Kidney epithelial cell (primary cell): ENCODE results near the gene PTPRB. TPM values are rescaled to one million over a fixed set of nuclear protein-coding genes. Genes with fewer than 3 reads are reported as not detected.

Experiments used
- DNase-seq: peaks from one replicate; pipeline ENCODE4 v3.0.0-alpha.2; 2010; ENCODE audit warnings: low read depth
- H3K27me3 ChIP-seq: 2 replicates; pipeline ENCODE4 v1.6.0; 2011; ENCODE audit warnings: low read length; ENCODE audit not compliant: control insufficient read depth, insufficient read depth
- H3K36me3 ChIP-seq: 2 replicates; pipeline ENCODE4 v1.5.1; 2011; ENCODE audit warnings: low read length; ENCODE audit not compliant: control insufficient read depth, insufficient read depth
- H3K4me3 ChIP-seq: 2 replicates; pipeline ENCODE4 v1.5.1; 2011; ENCODE audit warnings: low read depth, mild to moderate bottlenecking, control low read depth, low read length
- CTCF ChIP-seq: IDR thresholded peaks from 2 replicates; pipeline ENCODE4 v1.5.1; 2011; ENCODE audit warnings: mild to moderate bottlenecking, moderate library complexity, low read length, control low read depth, inconsistent platforms; ENCODE audit not compliant: insufficient read depth, poor library complexity, severe bottlenecking
- total RNA-seq: library from RNA; depleted of rRNA; stranded (reverse); fragments of >200 nt; gene quantifications from 2 replicates; pipeline ENCODE4 v1.2.3, GENCODE V29; 2015

Gene PTPRB
- total RNA-seq, 1 donor from 2014 or later, result 4.5 TPM

- Histone ChIP-seq H3K4me3 (no peak overlapping the region), H3K36me3 (no peaks in the 10 kb centered on the region), H3K27me3 (no peaks in the 10 kb centered on the region)
- DNase-seq, result no peak
- no peak for TF ChIP-seq CTCF
Measured at GRCh38 chr12:70559390-70559789, 77.8 kb downstream of the PTPRB start.

DNA sequence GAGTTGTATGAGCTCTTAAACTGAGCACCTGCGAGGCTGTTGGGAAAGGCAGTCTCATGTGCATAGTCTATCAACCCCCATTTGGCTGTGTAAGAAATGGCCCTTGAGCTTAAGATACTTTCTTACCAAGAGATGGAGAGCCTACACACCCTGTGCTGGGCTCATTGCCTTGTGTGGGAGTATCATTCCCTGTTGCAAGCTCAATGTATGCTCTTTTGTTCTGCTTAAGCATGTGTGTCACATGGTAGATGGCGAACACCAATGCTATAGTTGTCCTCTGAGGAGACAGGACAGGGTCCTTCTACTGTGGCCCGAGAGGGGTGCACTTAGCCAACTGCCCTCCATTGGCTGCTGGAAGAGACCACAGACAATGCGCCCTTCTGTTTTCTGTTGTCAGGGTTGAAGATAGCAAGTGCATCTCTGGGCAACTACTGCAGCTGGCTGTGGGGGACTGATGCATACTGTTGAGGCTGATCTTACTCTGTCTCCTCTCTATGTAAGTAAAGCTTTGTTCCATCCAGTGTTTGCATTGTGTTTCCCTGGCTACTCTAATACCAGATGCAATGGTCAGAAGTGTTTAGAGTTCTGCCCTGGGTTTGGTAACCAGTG, 79.5 kb downstream of the PTPRB start:
- Histone ChIP-seq H3K4me3 (no peak overlapping the region), H3K27me3 (no peaks in the 10 kb centered on the region), H3K36me3 (no peaks in the 10 kb centered on the region)
- DNase-seq, result no peak
- no peak for TF ChIP-seq CTCF

- no peak for DNase-seq
- no peaks in the 10 kb centered on the region for H3K36me3 ChIP-seq
- TF ChIP-seq CTCF, result no peak
- no peak overlapping the region for H3K4me3 ChIP-seq
- H3K27me3 ChIP-seq, result no peaks in the 10 kb centered on the region
Measured at GRCh38 chr12:70556179-70556869, 80.9 kb downstream of the PTPRB start.

GRCh38 chr12:70555081-70555480, 82.1 kb downstream of the PTPRB start:
- H3K4me3 ChIP-seq, result no peak overlapping the region
- DNase-seq, result no peak
- H3K36me3 ChIP-seq, result no peaks in the 10 kb centered on the region
- TF ChIP-seq CTCF, result no peak
- no peaks in the 10 kb centered on the region for H3K27me3 ChIP-seq

DNA sequence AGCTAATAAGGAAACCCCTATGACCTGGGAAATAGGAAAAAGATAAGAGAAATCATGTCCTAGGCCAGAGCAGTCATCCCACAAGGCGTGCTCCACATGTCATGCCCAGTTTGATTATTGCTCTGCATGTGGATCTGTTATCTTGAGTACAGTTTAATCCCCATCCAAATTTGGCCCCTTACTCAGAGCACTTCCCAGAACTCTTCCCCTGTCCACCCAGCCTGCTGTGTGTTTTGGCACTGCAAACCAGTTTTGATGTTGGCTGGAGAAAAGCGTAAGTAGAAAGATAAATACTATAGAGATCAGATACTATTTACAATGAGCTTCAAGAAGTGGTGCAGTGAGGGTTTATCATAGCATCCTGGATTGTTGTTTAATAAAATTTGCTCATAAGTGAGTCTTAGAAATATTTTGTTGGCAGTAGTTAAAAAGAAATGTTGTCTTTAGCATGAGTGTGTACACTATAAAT, 83.8 kb downstream of the PTPRB start:
- no peak for DNase-seq
- no peak for TF ChIP-seq CTCF
- H3K4me3 ChIP-seq, result no peak overlapping the region
- no peaks in the 10 kb centered on the region for H3K27me3 ChIP-seq
- no peaks in the 10 kb centered on the region for H3K36me3 ChIP-seq
